Body of pancreas (tissue), 4 donors: ENCODE results near the gene SELENOT.

Experiments used
- CTCF ChIP-seq, 7 experiments: fragments of 450-650 bp in 4 of 7; fragments of 200-600 bp in 3 of 7; sonication (generic) in 3 of 7; IDR thresholded peaks; one replicate each; pipeline ENCODE4 v1.5.1; 2016 to 2019; ENCODE audit warnings: antibody characterized with exemption in 7 of 7
- POLR2A ChIP-seq, 3 donors: fragments of 450-650 bp; IDR thresholded peaks; one replicate each; pipeline ENCODE4 v1.6.1; 2016; ENCODE audit warnings: antibody characterized with exemption in 3 of 3, mild to moderate bottlenecking in 2 of 3

- TF ChIP-seq POLR2A (IDR thresholded peaks at IDR 0.05) = no peak
- TF ChIP-seq CTCF (IDR thresholded peaks at IDR 0.05) = no peak
These were observed 20.5 kb upstream of the SELENOT start for GRCh38 chr3:150582620-150583019.
